Loucy (cell line): ENCODE measurements around the gene IFI35.
"Not testable (repeated sequence)": the region's sequence is repeated elsewhere in the genome, so short reads cannot be mapped to it uniquely, and the experiment has no call there.

Experiments used
- H2AFZ ChIP-seq: fragments of 200-600 bp; sonication (generic); 2 replicates; pipeline ENCODE4 v1.6.0; 2016; ENCODE audit warnings: antibody characterized with exemption, mild to moderate bottlenecking, low read length, moderate library complexity
- H3F3A ChIP-seq: fragments of 200-600 bp; 2 replicates; pipeline ENCODE4 v1.6.0; 2016; ENCODE audit warnings: antibody characterized with exemption, low read depth, mild to moderate bottlenecking
- H3K27me3 ChIP-seq: fragments of 200-600 bp; sonication (generic); 2 replicates; pipeline ENCODE4 v1.6.1; 2014; ENCODE audit warnings: low read length, mild to moderate bottlenecking; ENCODE audit not compliant: insufficient read depth, poor library complexity, severe bottlenecking
- H3K36me3 ChIP-seq: fragments of 200-600 bp; sonication (generic); 2 replicates; pipeline ENCODE4 v1.6.1; 2016; ENCODE audit warnings: low read length; ENCODE audit not compliant: insufficient read depth
- H3K4me1 ChIP-seq: fragments of 200-600 bp; sonication (generic); 2 replicates; pipeline ENCODE4 v1.5.1; 2014; ENCODE audit warnings: low read length, mild to moderate bottlenecking; ENCODE audit not compliant: insufficient read depth, poor library complexity, severe bottlenecking
- H3K4me2 ChIP-seq: fragments of 200-600 bp; sonication (generic); 2 replicates; pipeline ENCODE4 v1.6.0; 2014; ENCODE audit warnings: antibody characterized with exemption, low read length, low read depth, mild to moderate bottlenecking; ENCODE audit not compliant: poor library complexity, severe bottlenecking
- H3K4me3 ChIP-seq: fragments of 200-600 bp; sonication (generic); 2 replicates; pipeline ENCODE4 v1.5.1; 2014; ENCODE audit warnings: low read length, mild to moderate bottlenecking, mixed read lengths; ENCODE audit not compliant: poor library complexity, severe bottlenecking
- H3K79me2 ChIP-seq: fragments of 200-600 bp; sonication (generic); 2 replicates; pipeline ENCODE4 v1.6.1; 2014; ENCODE audit warnings: low read length; ENCODE audit not compliant: insufficient read depth
- H3K9ac ChIP-seq: fragments of 200-600 bp; sonication (generic); 2 replicates; pipeline ENCODE4 v1.6.0; 2014; ENCODE audit warnings: mild to moderate bottlenecking, low read depth, low read length, moderate library complexity; ENCODE audit not compliant: poor library complexity, severe bottlenecking
- H3K9me2 ChIP-seq: fragments of 200-600 bp; sonication (generic); replicated peaks from 2 replicates; pipeline ENCODE4 v1.6.1; 2016; ENCODE audit warnings: low read depth, low read length, mixed read lengths
- H3K9me3 ChIP-seq: fragments of 200-600 bp; sonication (generic); 2 replicates; pipeline ENCODE4 v1.6.1; 2014; ENCODE audit warnings: mild to moderate bottlenecking, antibody characterized with exemption, low read length, low read depth; ENCODE audit not compliant: insufficient read depth
- H4K20me1 ChIP-seq: fragments of 200-600 bp; sonication (generic); 2 replicates; pipeline ENCODE4 v1.6.0; 2014; ENCODE audit warnings: antibody characterized with exemption, low read length, mild to moderate bottlenecking; ENCODE audit not compliant: insufficient read depth, poor library complexity, severe bottlenecking
- CTCF ChIP-seq: fragments of 200-600 bp; sonication (generic); conservative IDR thresholded peaks from 2 replicates; pipeline ENCODE4 v1.5.1; 2014; ENCODE audit warnings: mild to moderate bottlenecking, antibody characterized with exemption, low read length
- EZH2phosphoT487 ChIP-seq: fragments of 200-600 bp; IDR thresholded peaks from 2 replicates; pipeline ENCODE4 v1.6.1; 2018; ENCODE audit warnings: antibody characterized with exemption, mild to moderate bottlenecking, moderate library complexity, borderline replicate concordance

Gene IFI35

GRCh38 chr17:42997390-42997983 lies 9.1 kb upstream of the IFI35 start:
- Histone ChIP-seq H3K79me2 (peaks cover 35% of the 10 kb centered on the region), H4K20me1 (peaks cover 28% of the 10 kb centered on the region), H3F3A (peaks cover 2% of the 10 kb centered on the region; the same call in 1 of the 2 replicates), H3K4me3 (peak overlapping the region; percentile 72), H3K27me3 (peaks cover 10% of the 10 kb centered on the region), H2AFZ (peak overlapping the region; percentile 91), H3K9me3 (no peaks in the 10 kb centered on the region), H3K9me2 (no peaks in the 10 kb centered on the region), H3K9ac (peak overlapping the region; percentile 70), H3K36me3 (peaks cover 24% of the 10 kb centered on the region; the same call in 1 of the 2 replicates), H3K4me2 (peak overlapping the region; percentile 83), H3K4me1 (peaks cover 22% of the 10 kb centered on the region)
- TF ChIP-seq CTCF (no peak), EZH2phosphoT487 (no peak)

- Histone ChIP-seq H3K27me3 (peaks cover 10% of the 10 kb centered on the region), H3K4me3 (peak within 1 kb of the TSS; percentile 100), H3K4me2 (peak within 1 kb of the TSS; percentile 93), H2AFZ (peak within 1 kb of the TSS; percentile 91), H3K4me1 (peaks cover 22% of the 10 kb centered on the region), H3K9ac (peak within 1 kb of the TSS; percentile 100), H4K20me1 (peaks cover 28% of the 10 kb centered on the region), H3K36me3 (peaks cover 20% of the 10 kb centered on the region; the same call in 1 of the 2 replicates), H3F3A (peaks cover 2% of the 10 kb centered on the region; the same call in 1 of the 2 replicates), H3K79me2 (peaks cover 35% of the 10 kb centered on the region), H3K9me2 (no peaks in the 10 kb centered on the region), H3K9me3 (no peaks in the 10 kb centered on the region)
- no peak for TF ChIP-seq EZH2phosphoT487
- peak; percentile 84 for TF ChIP-seq CTCF
Observed at GRCh38 chr17:42997984-42998938, 8.3 kb upstream of the IFI35 start, which contains the start of gene RPL27. TSS of gene RPL27 (plus strand) at chr17:42998419. CDS start at chr17:42998751, 332 bp downstream.

GRCh38 chr17:42999003-42999525 lies 7.5 kb upstream of the IFI35 start:
- Histone ChIP-seq H3K36me3 (peaks cover 24% of the 10 kb centered on the region; the same call in 1 of the 2 replicates), H3K27me3 (peaks cover 10% of the 10 kb centered on the region), H3K9ac (peak overlapping the region; percentile 100), H3K9me2 (no peaks in the 10 kb centered on the region), H3K9me3 (no peaks in the 10 kb centered on the region), H3K4me2 (peak overlapping the region; percentile 93), H3K4me1 (peaks cover 22% of the 10 kb centered on the region), H4K20me1 (peaks cover 28% of the 10 kb centered on the region), H2AFZ (no peak overlapping the region), H3F3A (peaks cover 2% of the 10 kb centered on the region; the same call in 1 of the 2 replicates), H3K4me3 (peak overlapping the region; percentile 100), H3K79me2 (peaks cover 35% of the 10 kb centered on the region)
- TF ChIP-seq CTCF (no peak), EZH2phosphoT487 (no peak)

GRCh38 chr17:43000894-43001293 lies 5.7 kb upstream of the IFI35 start:
- H3K9me2 ChIP-seq, H2AFZ ChIP-seq, H3K9me3 ChIP-seq, H3K27me3 ChIP-seq, H3F3A ChIP-seq, H3K4me3 ChIP-seq: not testable (repeated sequence)
- Histone ChIP-seq H3K36me3 (peaks cover 24% of the 10 kb centered on the region; the same call in 1 of the 2 replicates), H4K20me1 (peaks cover 28% of the 10 kb centered on the region), H3K9ac (peak overlapping the region; percentile 40), H3K79me2 (peaks cover 35% of the 10 kb centered on the region), H3K4me1 (peaks cover 22% of the 10 kb centered on the region), H3K4me2 (peak overlapping the region; percentile 13)
